Osteocyte (in vitro differentiated cells): ENCODE results near the gene ZNF598. TPM values are rescaled to one million over a fixed set of nuclear protein-coding genes. Genes with fewer than 3 reads are reported as not detected.

ENCODE experiments used
- DNase-seq: peaks from one replicate; pipeline ENCODE4 v3.0.0; 2021; ENCODE audit warnings: mixed read lengths; ENCODE audit not compliant: unreplicated experiment; ENCODE audit errors: extremely low spot score
- H3K27ac Mint-ChIP-seq: one replicate; pipeline ENCODE4 v1.8.0; 2021; ENCODE audit warnings: mild to moderate bottlenecking, mixed read lengths; ENCODE audit not compliant: unreplicated experiment
- H3K27me3 Mint-ChIP-seq: one replicate; pipeline ENCODE4 v1.8.0; 2021; ENCODE audit warnings: mixed read lengths; ENCODE audit not compliant: unreplicated experiment
- H3K36me3 Mint-ChIP-seq: one replicate; pipeline ENCODE4 v1.8.0; 2021; ENCODE audit warnings: mixed read lengths; ENCODE audit not compliant: unreplicated experiment
- H3K4me1 Mint-ChIP-seq: one replicate; pipeline ENCODE4 v1.8.0; 2021; ENCODE audit warnings: mixed read lengths; ENCODE audit not compliant: unreplicated experiment
- H3K4me3 Mint-ChIP-seq: one replicate; pipeline ENCODE4 v1.8.0; 2021; ENCODE audit warnings: mild to moderate bottlenecking, moderate library complexity, mixed read lengths; ENCODE audit not compliant: unreplicated experiment
- H3K9me3 Mint-ChIP-seq: one replicate; pipeline ENCODE4 v1.8.0; 2021; ENCODE audit warnings: mixed read lengths; ENCODE audit not compliant: unreplicated experiment
- CTCF ChIP-seq: fragments of 200-600 bp; sonication (generic); IDR thresholded peaks from 2 replicates; pipeline ENCODE4 v1.5.0; 2021; ENCODE audit warnings: antibody characterized with exemption, mild to moderate bottlenecking, moderate library complexity
- total RNA-seq: library from RNA; stranded (reverse); gene quantifications from 2 replicates; pipeline ENCODE4 v1.2.1, GENCODE V29; 2021

Gene ZNF598
- total RNA-seq, 1 donor from 2014 or later = 46.9 TPM

GRCh38 chr16:1982013-1982433, 27.6 kb downstream of the ZNF598 start:
- TF ChIP-seq CTCF = no peak
- H3K9me3 Mint-ChIP-seq = no peaks in the 10 kb centered on the region
- H3K4me1 Mint-ChIP-seq = peaks cover 11% of the 10 kb centered on the region
- H3K36me3 Mint-ChIP-seq = peaks cover 9% of the 10 kb centered on the region
- no peak overlapping the region for H3K4me3 Mint-ChIP-seq
- no peak for DNase-seq
- H3K27ac Mint-ChIP-seq = no peak overlapping the region
- peaks cover 9% of the 10 kb centered on the region for H3K27me3 Mint-ChIP-seq

GRCh38 chr16:1981398-1981836, 28.2 kb downstream of the ZNF598 start, which contains the start of gene NOXO1:
Gene NOXO1 (minus strand): TSS chr16:1981469. CDS start chr16:1981179, 290 bp downstream.
- Mint-ChIP-seq H3K36me3 (peaks cover 3% of the 10 kb centered on the region), H3K27ac (no peak within 1 kb of the TSS), H3K4me1 (peaks cover 11% of the 10 kb centered on the region), H3K27me3 (peaks cover 9% of the 10 kb centered on the region), H3K9me3 (no peaks in the 10 kb centered on the region), H3K4me3 (no peak within 1 kb of the TSS)
- no peak for DNase-seq
- no peak for TF ChIP-seq CTCF

DNA sequence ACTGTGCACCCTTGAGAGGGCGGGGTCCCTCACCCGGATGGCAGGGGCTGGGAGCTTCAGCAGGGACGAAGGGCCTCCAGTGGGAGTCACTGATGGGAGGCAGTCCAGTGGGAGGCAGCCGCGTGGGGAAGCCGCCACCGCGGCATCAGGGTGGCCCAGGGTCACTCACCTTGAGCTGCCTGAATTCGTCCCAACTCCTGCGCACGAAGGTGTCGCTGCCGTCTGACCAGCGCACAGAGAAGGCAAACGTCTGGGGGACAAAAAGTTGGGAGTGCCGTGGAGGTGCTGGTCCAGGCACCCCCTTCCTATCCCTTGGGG, 28.9 kb downstream of the ZNF598 start:
- Mint-ChIP-seq H3K9me3 (no peaks in the 10 kb centered on the region), H3K27me3 (peaks cover 9% of the 10 kb centered on the region)

DNA sequence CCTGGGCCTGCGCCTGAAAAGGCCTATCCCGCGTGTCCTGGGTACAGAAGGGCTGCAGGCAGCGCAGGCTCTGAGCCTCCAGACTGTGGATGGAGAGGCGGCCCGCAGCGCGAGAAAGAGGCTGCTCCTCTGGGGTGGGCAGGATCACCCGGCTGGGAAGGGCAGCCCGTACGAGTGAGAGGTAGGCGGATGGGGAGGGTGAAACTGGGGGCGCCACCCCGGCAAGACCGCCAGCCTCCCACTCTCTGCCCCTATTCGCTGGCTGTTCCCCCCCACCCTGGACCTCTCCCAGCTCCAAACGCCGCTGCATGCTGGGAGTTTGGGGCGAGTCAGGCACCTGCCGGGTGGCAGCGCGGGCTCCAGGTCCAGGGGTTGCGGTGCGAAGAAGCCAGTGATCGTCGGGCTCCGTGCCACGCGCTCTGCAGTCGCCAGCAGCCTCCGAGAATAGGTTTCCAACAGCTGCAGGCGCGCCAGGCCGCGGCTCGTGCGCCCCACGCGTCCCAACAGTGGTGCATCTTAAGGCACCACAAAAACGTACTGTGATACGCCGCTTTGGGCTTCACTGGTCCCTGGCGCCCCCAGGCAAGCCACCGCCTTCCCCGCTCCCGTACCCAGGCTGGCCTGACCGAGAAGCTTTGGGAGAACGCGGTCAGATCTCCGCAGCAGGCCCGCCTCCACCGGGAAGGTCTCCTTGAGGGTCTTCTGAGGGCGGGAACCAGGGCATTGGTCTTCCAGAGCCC, 29.4 kb downstream of the ZNF598 start:
- Mint-ChIP-seq H3K4me1 (peaks cover 10% of the 10 kb centered on the region), H3K27ac (no peak overlapping the region), H3K9me3 (no peaks in the 10 kb centered on the region), H3K4me3 (no peak overlapping the region), H3K27me3 (peaks cover 9% of the 10 kb centered on the region), H3K36me3 (peaks cover 9% of the 10 kb centered on the region)
- no peak for TF ChIP-seq CTCF
- DNase-seq = no peak

More for the DNA sequence above, 28.9 kb downstream of the ZNF598 start:
- no peak for DNase-seq
- no peak for TF ChIP-seq CTCF
- H3K36me3 Mint-ChIP-seq = peaks cover 7% of the 10 kb centered on the region
- H3K27ac Mint-ChIP-seq = no peak overlapping the region
- no peak overlapping the region for H3K4me3 Mint-ChIP-seq
- peaks cover 11% of the 10 kb centered on the region for H3K4me1 Mint-ChIP-seq

DNA sequence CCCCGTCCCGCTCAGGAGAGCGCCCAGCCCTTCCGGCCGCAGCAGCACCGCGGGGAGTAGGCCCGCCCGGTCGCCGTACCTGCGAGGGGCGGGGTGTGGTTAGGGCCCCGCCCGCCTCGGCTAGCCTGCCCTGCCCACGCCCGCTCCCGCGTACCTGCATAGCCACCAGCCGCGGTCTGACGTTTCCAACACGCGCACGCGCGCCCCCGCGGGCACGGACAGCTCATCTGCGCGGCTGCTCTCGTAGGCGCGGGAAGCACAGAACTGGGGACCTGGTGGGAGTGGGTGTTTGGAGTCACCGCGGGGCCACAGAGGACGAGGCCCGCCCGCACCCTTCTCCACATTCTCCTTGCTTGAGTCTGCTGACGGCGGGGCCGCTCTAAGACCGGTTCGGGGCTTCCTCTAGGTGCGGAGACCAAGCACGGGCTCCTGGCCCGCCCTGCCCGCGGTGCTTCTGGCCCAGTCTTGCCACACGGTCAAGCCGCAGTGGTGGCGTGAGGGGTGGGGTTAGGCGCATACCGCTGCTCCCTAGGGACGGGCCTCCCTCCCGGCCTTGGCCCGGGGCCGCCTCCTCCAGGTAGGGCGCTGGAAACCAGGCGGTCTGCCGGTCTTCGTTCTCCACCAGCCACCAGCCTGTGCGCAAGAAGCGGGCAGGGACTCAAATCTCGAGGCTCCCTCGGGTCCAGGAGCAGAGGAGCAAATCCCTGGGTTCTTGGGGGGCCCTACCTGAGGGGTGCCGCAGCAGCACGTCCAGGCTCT, 30.2 kb downstream of the ZNF598 start:
- TF ChIP-seq CTCF = no peak
- DNase-seq = no peak
- Mint-ChIP-seq H3K4me1 (peaks cover 3% of the 10 kb centered on the region), H3K36me3 (peaks cover 9% of the 10 kb centered on the region), H3K9me3 (no peaks in the 10 kb centered on the region), H3K27ac (no peak overlapping the region), H3K27me3 (peaks cover 9% of the 10 kb centered on the region), H3K4me3 (no peak overlapping the region)
